Prostate gland (tissue), 2 donors: ENCODE data around the gene EIF4B. TPM values are rescaled to one million over a fixed set of nuclear protein-coding genes. Genes with fewer than 3 reads are reported as not detected.
A peak's percentile ranks its signal among the peaks of the same experiment; 100 is the strongest.

Experiments
- DNase-seq: peaks from one replicate; pipeline ENCODE4 v3.0.0-alpha.2; 2019; ENCODE audit warnings: low spot score
- H3K27ac ChIP-seq, 2 donors: fragments of 200-600 bp; sonication (generic); 2 replicates each; pipeline ENCODE4 v1.5.1; 2017 to 2019
- H3K27me3 ChIP-seq: fragments of 200-600 bp; sonication (generic); replicated peaks from 2 replicates; pipeline ENCODE4 v1.5.1; 2019; ENCODE audit not compliant: insufficient read depth
- H3K36me3 ChIP-seq, 2 donors: fragments of 200-600 bp; sonication (generic); 1 replicate in 1 of 2; 2 replicates in 1 of 2; pipeline versions ENCODE4 v1.5.1 to v1.8.1; 2017 to 2019
- H3K4me1 ChIP-seq: fragments of 200-600 bp; sonication (generic); replicated peaks from 2 replicates; pipeline ENCODE4 v1.5.1; 2019
- H3K4me3 ChIP-seq, 2 donors: fragments of 200-600 bp; sonication (generic); 2 replicates each; pipeline ENCODE4 v1.5.1; 2017 to 2019
- H3K9me3 ChIP-seq: fragments of 200-600 bp; sonication (generic); 2 replicates; pipeline ENCODE4 v1.5.1; 2017
- POLR2A ChIP-seq: fragments of 450-650 bp; IDR thresholded peaks from one replicate; pipeline ENCODE4 v1.6.1; 2016; ENCODE audit warnings: antibody characterized with exemption, mild to moderate bottlenecking
- POLR2AphosphoS5 ChIP-seq: sonication (generic); formaldehyde crosslinking; IDR thresholded peaks from one replicate; pipeline ENCODE4 v1.6.1; 2017; ENCODE audit warnings: antibody characterized with exemption
- WGBS: methylation state at CpG from one replicate; pipeline ENCODE4 v1.1.5; 2018; 5-methylcytosine and 5-hydroxymethylcytosine counted together
- intact Hi-C: fragments of 100-400 bp; cut with DNase I; formaldehyde crosslinking; loops from one replicate; pipeline ENCODE4 v1.14.2; 2022
- total RNA-seq, 2 donors: library from RNA; depleted of rRNA; stranded (reverse); fragments of >200 nt; gene quantifications; one replicate each; pipeline ENCODE4 v1.1.0, GENCODE V29; 2016
- TF ChIP-seq, protein P1 (sequence below), 4 experiments: fragments of 200-600 bp in 2 of 4; fragments of 450-650 bp in 2 of 4; sonication (generic) in 2 of 4; IDR thresholded peaks; 1 replicate in 3 of 4; 2 replicates in 1 of 4; pipeline ENCODE4 v1.5.1; 2016 to 2019; ENCODE audit warnings: antibody characterized with exemption in 4 of 4, mild to moderate bottlenecking in 2 of 4, moderate library complexity in 2 of 4

Gene EIF4B, protein sequence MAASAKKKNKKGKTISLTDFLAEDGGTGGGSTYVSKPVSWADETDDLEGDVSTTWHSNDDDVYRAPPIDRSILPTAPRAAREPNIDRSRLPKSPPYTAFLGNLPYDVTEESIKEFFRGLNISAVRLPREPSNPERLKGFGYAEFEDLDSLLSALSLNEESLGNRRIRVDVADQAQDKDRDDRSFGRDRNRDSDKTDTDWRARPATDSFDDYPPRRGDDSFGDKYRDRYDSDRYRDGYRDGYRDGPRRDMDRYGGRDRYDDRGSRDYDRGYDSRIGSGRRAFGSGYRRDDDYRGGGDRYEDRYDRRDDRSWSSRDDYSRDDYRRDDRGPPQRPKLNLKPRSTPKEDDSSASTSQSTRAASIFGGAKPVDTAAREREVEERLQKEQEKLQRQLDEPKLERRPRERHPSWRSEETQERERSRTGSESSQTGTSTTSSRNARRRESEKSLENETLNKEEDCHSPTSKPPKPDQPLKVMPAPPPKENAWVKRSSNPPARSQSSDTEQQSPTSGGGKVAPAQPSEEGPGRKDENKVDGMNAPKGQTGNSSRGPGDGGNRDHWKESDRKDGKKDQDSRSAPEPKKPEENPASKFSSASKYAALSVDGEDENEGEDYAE
- 100 to 1,000 TPM; 419 to 458 TPM for total RNA-seq

DNA sequence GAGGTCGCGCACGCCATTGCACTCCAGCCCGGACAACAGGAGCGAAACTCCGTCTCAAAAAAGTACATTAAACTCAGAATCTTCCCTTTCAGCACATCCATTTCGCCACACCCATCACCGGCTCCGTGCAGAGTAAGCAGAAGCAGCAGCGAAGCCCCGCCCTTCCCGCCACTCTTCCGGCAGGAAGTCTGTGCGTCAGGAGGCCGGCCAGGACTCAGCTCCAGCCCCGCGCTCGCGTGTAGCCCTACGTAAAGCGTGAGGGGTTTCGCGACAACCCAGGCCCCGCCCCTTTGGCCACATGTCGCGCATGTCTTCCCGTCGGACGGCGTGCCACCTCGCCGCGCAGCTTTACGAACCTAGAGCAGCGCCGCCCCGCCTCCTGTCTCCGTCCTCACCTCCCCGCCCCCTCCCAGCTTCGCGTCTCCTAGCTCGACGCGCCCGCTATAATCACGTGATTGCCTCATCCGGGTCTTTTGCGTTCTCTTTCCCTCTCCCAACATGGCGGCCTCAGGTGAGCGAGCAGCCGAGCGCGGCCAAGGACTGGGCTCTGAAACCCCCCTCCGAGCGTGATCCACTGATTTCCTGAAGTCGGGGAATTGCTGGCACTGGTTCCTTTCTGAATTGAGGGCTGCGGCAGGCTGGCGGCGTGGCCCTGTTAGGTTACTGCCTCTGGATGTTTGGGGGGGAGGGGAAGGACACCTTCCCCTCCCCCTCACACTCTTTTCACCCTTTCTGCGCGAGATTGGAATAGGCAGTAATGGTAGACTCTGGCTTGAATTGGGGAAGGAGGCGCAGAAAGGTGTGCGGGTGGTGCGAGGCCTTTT, at the start of gene EIF4B:
Gene EIF4B, plus strand, starts transcription at position 471 of the 824 bp plus-strand sequence. Its CDS starts 28 bp downstream, at position 499.
- no peaks in the 10 kb centered on the region for H3K9me3 ChIP-seq
- intact Hi-C loops, result no loop called here
- TF ChIP-seq POLR2A (peak; percentile 69), POLR2AphosphoS5 (peak; percentile 99)
- TF ChIP-seq, protein P1, sequence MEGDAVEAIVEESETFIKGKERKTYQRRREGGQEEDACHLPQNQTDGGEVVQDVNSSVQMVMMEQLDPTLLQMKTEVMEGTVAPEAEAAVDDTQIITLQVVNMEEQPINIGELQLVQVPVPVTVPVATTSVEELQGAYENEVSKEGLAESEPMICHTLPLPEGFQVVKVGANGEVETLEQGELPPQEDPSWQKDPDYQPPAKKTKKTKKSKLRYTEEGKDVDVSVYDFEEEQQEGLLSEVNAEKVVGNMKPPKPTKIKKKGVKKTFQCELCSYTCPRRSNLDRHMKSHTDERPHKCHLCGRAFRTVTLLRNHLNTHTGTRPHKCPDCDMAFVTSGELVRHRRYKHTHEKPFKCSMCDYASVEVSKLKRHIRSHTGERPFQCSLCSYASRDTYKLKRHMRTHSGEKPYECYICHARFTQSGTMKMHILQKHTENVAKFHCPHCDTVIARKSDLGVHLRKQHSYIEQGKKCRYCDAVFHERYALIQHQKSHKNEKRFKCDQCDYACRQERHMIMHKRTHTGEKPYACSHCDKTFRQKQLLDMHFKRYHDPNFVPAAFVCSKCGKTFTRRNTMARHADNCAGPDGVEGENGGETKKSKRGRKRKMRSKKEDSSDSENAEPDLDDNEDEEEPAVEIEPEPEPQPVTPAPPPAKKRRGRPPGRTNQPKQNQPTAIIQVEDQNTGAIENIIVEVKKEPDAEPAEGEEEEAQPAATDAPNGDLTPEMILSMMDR (IDR thresholded peaks at IDR 0.05), result peak in 1 of 4 experiments; percentile 5
- H3K36me3 ChIP-seq, result no peaks in the 10 kb centered on the region
- DNase-seq, result peak; percentile 100
- H3K4me3 ChIP-seq, result peak within 1 kb of the TSS; percentile 77 to 92
- H3K27me3 ChIP-seq, result no peaks in the 10 kb centered on the region
- peak within 1 kb of the TSS; percentile 95 to 97 for H3K27ac ChIP-seq
- WGBS, result under 1% methylated on average over 63 of the region's 64 CpGs
- H3K4me1 ChIP-seq, result peaks cover 12% of the 10 kb centered on the region

DNA sequence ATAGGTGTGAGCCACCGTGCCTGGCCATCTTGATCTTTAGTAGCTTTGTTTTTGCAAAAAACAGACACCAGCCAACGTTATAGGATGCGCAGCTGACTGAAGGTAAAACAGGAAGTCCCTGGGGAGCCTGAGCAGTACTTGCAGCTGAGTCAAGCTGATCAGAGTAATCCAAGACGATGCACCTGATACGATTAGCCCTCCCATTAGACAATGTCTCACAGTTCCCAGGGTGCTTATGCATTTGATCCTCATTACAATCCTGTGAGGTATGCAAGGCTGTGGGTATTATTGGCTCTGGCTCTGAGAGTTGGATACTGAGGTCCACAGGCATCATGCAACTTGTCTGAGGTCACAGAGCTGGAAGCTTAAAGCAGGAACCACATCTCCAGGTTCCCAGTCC, 49.3 kb upstream of the EIF4B start:
- H3K9me3 ChIP-seq, result no peaks in the 10 kb centered on the region
- no peaks in the 10 kb centered on the region for H3K36me3 ChIP-seq
- no peak overlapping the region for H3K4me3 ChIP-seq
- H3K4me1 ChIP-seq, result no peaks in the 10 kb centered on the region
- TF ChIP-seq, protein P1 (IDR thresholded peaks at IDR 0.05), result no peak
- TF ChIP-seq POLR2A (no peak), POLR2AphosphoS5 (no peak)
- WGBS, result 50% methylated on average over 5 of the region's 5 CpGs
- no peaks in the 10 kb centered on the region for H3K27me3 ChIP-seq
- DNase-seq, result no peak
- intact Hi-C loops, result no loop called here
- H3K27ac ChIP-seq, result no peak overlapping the region

DNA sequence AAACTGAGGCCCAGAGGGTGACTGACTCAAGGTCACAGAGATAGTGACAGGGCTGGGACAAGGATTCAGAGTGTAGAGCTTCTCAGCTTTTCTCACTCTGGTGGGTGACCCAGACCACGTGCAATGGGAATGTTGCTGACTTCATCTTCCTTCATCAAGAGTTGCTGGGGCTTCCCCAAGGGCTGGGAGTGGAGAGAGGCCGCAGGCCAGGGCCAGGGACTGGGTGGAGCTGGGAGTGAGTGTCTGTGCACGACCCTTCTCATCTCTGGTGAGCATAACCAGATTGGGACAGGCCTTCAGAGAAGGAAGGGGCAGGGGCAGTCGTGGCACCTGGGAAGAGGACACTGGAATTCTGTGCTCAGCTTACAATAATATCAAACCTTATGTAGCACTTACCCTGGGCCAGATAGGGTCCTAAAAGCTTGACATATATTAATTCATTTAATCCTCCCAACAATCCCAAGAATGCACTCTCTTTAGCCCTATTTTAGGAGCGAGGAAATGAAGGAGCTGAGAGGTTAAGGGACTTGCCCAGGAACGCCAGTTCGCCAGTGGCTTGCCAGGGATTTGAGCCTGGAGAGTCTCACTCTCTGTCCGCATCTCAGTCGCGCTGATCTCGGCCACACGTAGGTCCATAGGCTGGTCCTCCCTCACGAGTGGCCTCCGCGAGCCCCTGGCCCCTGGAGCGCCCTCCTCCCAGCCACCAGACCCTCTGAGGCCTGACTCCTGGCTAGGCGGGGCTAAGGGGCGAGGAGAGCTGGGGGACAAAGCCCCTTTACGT, 41.5 kb upstream of the EIF4B start:
- H3K9me3 ChIP-seq, result no peaks in the 10 kb centered on the region
- 62% methylated on average over 19 of the region's 19 CpGs for WGBS
- H3K4me1 ChIP-seq, result no peaks in the 10 kb centered on the region
- no peaks in the 10 kb centered on the region for H3K36me3 ChIP-seq
- intact Hi-C loops, result loop anchor here (10.0 kb wide), 1 partner anchor 380 kb away; no protein-coding TSS in a partner anchor
- H3K4me3 ChIP-seq, result no peak overlapping the region
- no peak for TF ChIP-seq POLR2A
- TF ChIP-seq, protein P1 (IDR thresholded peaks at IDR 0.05), result no peak
- no peak for TF ChIP-seq POLR2AphosphoS5
- H3K27ac ChIP-seq, result no peak overlapping the region
- no peak for DNase-seq
- H3K27me3 ChIP-seq, result no peaks in the 10 kb centered on the region

DNA sequence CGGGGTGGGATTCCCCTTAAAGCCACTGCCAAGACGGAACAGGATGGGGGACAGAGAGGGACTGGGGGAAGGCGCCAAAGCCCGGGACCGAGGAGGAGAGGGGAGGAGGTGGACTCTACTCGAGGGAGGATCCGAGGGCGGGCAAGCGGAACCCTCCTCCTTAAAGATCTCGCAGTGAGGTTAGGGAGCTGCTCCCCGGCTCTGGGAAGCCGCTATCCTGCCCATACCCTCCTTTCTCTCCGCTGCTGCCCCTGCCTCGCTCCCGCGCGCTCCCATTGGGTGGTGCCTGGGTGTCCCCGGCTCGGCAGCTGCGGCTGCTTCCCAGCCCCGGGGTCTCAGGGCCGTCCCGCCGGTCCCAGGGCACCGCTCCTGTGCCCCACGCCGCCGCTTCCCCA, 40.9 kb upstream of the EIF4B start:
- intact Hi-C loops, result loop anchor here (10.0 kb wide), 1 partner anchor 381 kb away; no protein-coding TSS in a partner anchor
- Histone ChIP-seq H3K4me3 (peak overlapping the region; percentile 11 to 14), H3K27me3 (no peaks in the 10 kb centered on the region), H3K9me3 (no peaks in the 10 kb centered on the region), H3K4me1 (no peaks in the 10 kb centered on the region), H3K36me3 (no peaks in the 10 kb centered on the region), H3K27ac (no peak overlapping the region)
- no peak for DNase-seq
- TF ChIP-seq POLR2AphosphoS5, result no peak
- 10% methylated on average over 28 of the region's 28 CpGs for WGBS
